Measurements from ENCODE around the gene YBX2. TPM values are rescaled to one million over a fixed set of nuclear protein-coding genes. Genes with fewer than 3 reads are reported as not detected.

Gene YBX2
- total RNA-seq, 1 experiment from 2014 or later = 24.0 TPM

- Histone ChIP-seq H4K91ac (ENCODE audit: insufficient read length, low read depth, low read length) (no peak overlapping the region), H3K14ac (ENCODE audit: insufficient read depth, low read length) (no peak overlapping the region; the same call in 1 of the 2 replicates), H3K56ac (ENCODE audit: insufficient read length, low read depth, low read length) (no peak overlapping the region), H4K8ac (replicated peaks; ENCODE audit: insufficient read length, low read depth, low read length) (no peak overlapping the region), H3K79me2 (ENCODE audit: insufficient read depth, low read length) (peaks cover 11% of the 10 kb centered on the region), H3K9me3 (ENCODE audit: control insufficient read depth, low read depth, low read length) (no peaks in the 10 kb centered on the region), H3K4me1 (ENCODE audit: insufficient read depth, low read length) (peaks cover 1% of the 10 kb centered on the region; the same call in 1 of the 2 replicates), H4K20me1 (ENCODE audit: control insufficient read depth, insufficient read depth, insufficient read length) (no peaks in the 10 kb centered on the region), H3K79me1 (ENCODE audit: insufficient read depth, low read depth, low read length, poor library complexity, severe bottlenecking) (no peaks in the 10 kb centered on the region), H2BK5ac (ENCODE audit: insufficient read length, low read length) (no peak overlapping the region), H3K23me2 (ENCODE audit: insufficient read length, low read depth, low read length, poor library complexity, severe bottlenecking) (peaks cover 10% of the 10 kb centered on the region), H3K23ac (ENCODE audit: insufficient read length, low read depth, low read length) (no peak overlapping the region), H3K4me2 (ENCODE audit: insufficient read depth, insufficient read length, low read length) (peak overlapping the region; percentile 61), H3T11ph (ENCODE audit: low read length) (no peak overlapping the region), H4K5ac (ENCODE audit: insufficient read length, low read depth, low read length) (no peak overlapping the region), H3K27me3 (ENCODE audit: insufficient read depth, low read length) (no peaks in the 10 kb centered on the region), H2BK120ac (ENCODE audit: low read depth, low read length, poor library complexity, severe bottlenecking) (no peak overlapping the region), H2BK20ac (ENCODE audit: low read depth, low read length, poor library complexity, severe bottlenecking) (no peak overlapping the region), H2BK15ac (ENCODE audit: low read depth, low read length) (no peak overlapping the region), H2AFZ (ENCODE audit: low read length) (no peak overlapping the region), H3K18ac (ENCODE audit: insufficient read length, low read depth, low read length) (no peak overlapping the region), H3K4ac (ENCODE audit: low read depth, low read length) (no peak overlapping the region), H3K27ac (ENCODE audit: insufficient read length, low read depth, low read length) (no peak overlapping the region), H2AK5ac (ENCODE audit: insufficient read length, low read length) (no peak overlapping the region), H3K9ac (ENCODE audit: extremely low read depth, insufficient read length, low read length) (peak overlapping the region; percentile 9), H2BK12ac (ENCODE audit: insufficient read length, low read depth, low read length) (no peak overlapping the region)
- no CpG with 5 or more reads among the region's 9 CpGs for WGBS (ENCODE audit: extremely low coverage, insufficient read length, low lambda C conversion rate)
- H3K4me3 Mint-ChIP-seq = peak overlapping the region; percentile 71 to 87
- no peaks in the 10 kb centered on the region; a peak in 1 of 5 replicates for H3K9me3 Mint-ChIP-seq
- no peak for TF ChIP-seq CTCF (conservative IDR thresholded peaks at IDR 0.05)
- peaks cover 34% of the 10 kb centered on the region in 2 experiments for H3K4me1 Mint-ChIP-seq
- DNase-seq = no peak
- H3K27ac Mint-ChIP-seq = peak overlapping the region in 2 of 3 experiments; percentile 86 to 93; a peak in 5 of 7 replicates
- peaks cover 55 to 83% (median 82%) of the 10 kb centered on the region in 3 experiments for H3K36me3 Mint-ChIP-seq (ENCODE audit: insufficient read depth in 1 of 3, low read depth in 3 of 3)
- H3K27me3 Mint-ChIP-seq (ENCODE audit: low read depth) = no peaks in the 10 kb centered on the region; the same call in 1 of the 2 replicates
Measured at GRCh38 chr17:7313890-7314718, 19.7 kb upstream of the YBX2 start.

Data from H9 (cell line).